Glutamatergic neuron (in vitro differentiated cells): ENCODE measurements around the gene PPCS. TPM values are rescaled to one million over a fixed set of nuclear protein-coding genes. Genes with fewer than 3 reads are reported as not detected.
"Not testable (repeated sequence)": the region's sequence is repeated elsewhere in the genome, so short reads cannot be mapped to it uniquely, and the experiment has no call there.

Experiments used
- DNase-seq: peaks from one replicate; pipeline ENCODE4 v3.0.0; 2022
- H3K27ac Mint-ChIP-seq: one replicate; pipeline ENCODE4 v1.8.0; 2020; ENCODE audit warnings: mild to moderate bottlenecking, mixed read lengths, inconsistent platforms; ENCODE audit not compliant: unreplicated experiment
- H3K27me3 Mint-ChIP-seq: one replicate; pipeline ENCODE4 v1.8.0; 2020; ENCODE audit warnings: mild to moderate bottlenecking, moderate library complexity, mixed read lengths, inconsistent platforms; ENCODE audit not compliant: unreplicated experiment
- H3K36me3 Mint-ChIP-seq: one replicate; pipeline ENCODE4 v1.8.0; 2020; ENCODE audit warnings: mild to moderate bottlenecking, mixed read lengths, inconsistent platforms; ENCODE audit not compliant: unreplicated experiment
- H3K4me1 Mint-ChIP-seq: one replicate; pipeline ENCODE4 v1.8.0; 2020; ENCODE audit warnings: mild to moderate bottlenecking, low read depth, mixed read lengths, inconsistent platforms; ENCODE audit not compliant: unreplicated experiment
- H3K4me3 Mint-ChIP-seq: one replicate; pipeline ENCODE4 v1.8.0; 2020; ENCODE audit warnings: mild to moderate bottlenecking, mixed read lengths, inconsistent platforms; ENCODE audit not compliant: unreplicated experiment
- H3K9me3 Mint-ChIP-seq: one replicate; pipeline ENCODE4 v1.8.0; 2020; ENCODE audit warnings: mild to moderate bottlenecking, moderate library complexity, mixed read lengths, inconsistent platforms; ENCODE audit not compliant: unreplicated experiment
- CTCF ChIP-seq: fragments of 200-600 bp; sonication (generic); IDR thresholded peaks from one replicate; pipeline ENCODE4 v1.5.0; 2021; ENCODE audit not compliant: partially characterized antibody, unreplicated experiment
- total RNA-seq: library from RNA; stranded (reverse); fragmentation: NEBNext Ultra II Directional; extraction: Animal tissue kit (Norgen Biotek cat#: 25700); gene quantifications from one replicate; pipeline ENCODE4 v1.2.1, GENCODE V29; 2021; ENCODE audit not compliant: unreplicated experiment

Gene PPCS
- total RNA-seq, 1 donor from 2014 or later: 25.4 TPM

- no peaks in the 10 kb centered on the region for H3K9me3 Mint-ChIP-seq
- DNase-seq: no peak
- H3K27me3 Mint-ChIP-seq: no peaks in the 10 kb centered on the region
- no peak overlapping the region for H3K4me3 Mint-ChIP-seq
- no peaks in the 10 kb centered on the region for H3K36me3 Mint-ChIP-seq
- H3K4me1 Mint-ChIP-seq: no peaks in the 10 kb centered on the region
- no peak overlapping the region for H3K27ac Mint-ChIP-seq
- no peak for TF ChIP-seq CTCF
Measured at GRCh38 chr1:42469727-42470126, 13.4 kb downstream of the PPCS start.

- H3K27me3 Mint-ChIP-seq: no peaks in the 10 kb centered on the region
- no peak overlapping the region for H3K27ac Mint-ChIP-seq
- peaks cover 5% of the 10 kb centered on the region for H3K9me3 Mint-ChIP-seq
- peaks cover 6% of the 10 kb centered on the region for H3K4me1 Mint-ChIP-seq
- DNase-seq: no peak
- H3K36me3 Mint-ChIP-seq: no peaks in the 10 kb centered on the region
- no peak overlapping the region for H3K4me3 Mint-ChIP-seq
- TF ChIP-seq CTCF: no peak
Measured at GRCh38 chr1:42476605-42477004, 20.3 kb downstream of the PPCS start.

DNA sequence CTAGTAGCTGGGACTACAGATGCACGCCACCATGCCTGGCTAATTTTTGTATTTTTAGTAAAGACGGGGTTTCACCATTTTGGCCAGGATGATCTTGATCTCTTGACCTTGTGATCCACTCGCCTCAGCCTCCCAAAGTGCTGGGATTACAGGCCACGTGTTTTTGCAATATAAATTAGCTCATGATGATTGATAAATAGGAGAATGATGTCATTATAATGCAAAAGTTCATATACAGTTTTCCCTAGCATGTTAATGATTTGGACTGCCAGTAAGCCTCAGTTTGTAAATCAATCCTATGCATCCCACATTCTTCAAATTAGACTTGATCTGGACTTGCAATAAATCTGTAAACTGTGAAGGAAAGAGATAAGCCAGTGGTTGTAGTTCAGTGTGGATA lies 21.0 kb downstream of the PPCS start:
- H3K27me3 Mint-ChIP-seq, H3K36me3 Mint-ChIP-seq, H3K27ac Mint-ChIP-seq, H3K4me3 Mint-ChIP-seq, H3K9me3 Mint-ChIP-seq, H3K4me1 Mint-ChIP-seq, DNase-seq: not testable (repeated sequence)

DNA sequence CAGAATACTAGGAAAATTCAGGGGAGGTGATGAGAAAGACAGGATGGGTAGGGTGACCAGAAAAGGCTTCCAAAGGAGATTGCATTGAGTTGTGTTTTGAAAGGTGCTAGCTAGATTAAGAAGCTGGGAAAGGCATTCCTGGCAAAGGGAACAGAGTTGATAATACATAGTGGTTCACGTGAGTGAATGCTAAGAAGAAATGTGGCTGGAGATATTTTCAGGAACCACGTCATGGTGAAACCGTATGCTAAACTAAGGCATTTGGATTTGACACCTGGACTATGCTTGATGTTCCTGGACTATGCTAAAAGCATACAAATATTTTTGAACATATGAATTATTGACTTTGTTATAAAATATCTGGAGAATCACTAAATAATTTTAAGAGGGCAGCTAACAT lies 21.4 kb downstream of the PPCS start:
- no peak for TF ChIP-seq CTCF
- H3K27me3 Mint-ChIP-seq: no peaks in the 10 kb centered on the region
- H3K4me3 Mint-ChIP-seq: no peak overlapping the region
- DNase-seq: no peak
- peaks cover 5% of the 10 kb centered on the region for H3K9me3 Mint-ChIP-seq
- no peaks in the 10 kb centered on the region for H3K36me3 Mint-ChIP-seq
- peaks cover 6% of the 10 kb centered on the region for H3K4me1 Mint-ChIP-seq
- no peak overlapping the region for H3K27ac Mint-ChIP-seq

GRCh38 chr1:42479621-42480020 lies 23.3 kb downstream of the PPCS start:
- TF ChIP-seq CTCF: peak; percentile 40
- peaks cover 1% of the 10 kb centered on the region for H3K27me3 Mint-ChIP-seq
- no peaks in the 10 kb centered on the region for H3K36me3 Mint-ChIP-seq
- peak; percentile 55 for DNase-seq
- peak overlapping the region; percentile 67 for H3K27ac Mint-ChIP-seq
- peaks cover 5% of the 10 kb centered on the region for H3K9me3 Mint-ChIP-seq
- H3K4me1 Mint-ChIP-seq: peaks cover 6% of the 10 kb centered on the region
- H3K4me3 Mint-ChIP-seq: peak overlapping the region; percentile 53

DNA sequence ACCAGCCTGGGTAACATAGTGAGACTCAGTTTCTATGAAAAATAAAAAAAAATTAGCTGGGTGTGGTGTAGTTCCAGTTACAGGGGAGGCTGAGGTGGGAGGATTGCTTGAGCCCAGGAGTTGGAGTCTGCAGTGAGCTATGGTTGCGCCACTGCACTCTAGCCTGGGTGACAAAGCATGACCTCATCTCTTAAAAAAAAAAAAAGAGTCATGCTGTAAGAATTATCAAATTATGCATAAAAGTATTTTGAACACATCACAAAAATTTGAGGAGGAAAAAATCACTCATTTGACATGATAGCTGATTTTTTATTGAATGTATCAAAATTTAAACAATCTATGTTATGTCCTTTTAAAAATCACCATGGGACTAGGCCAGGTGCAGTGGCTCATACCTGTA lies 24.6 kb downstream of the PPCS start:
- TF ChIP-seq CTCF: no peak
- H3K4me1 Mint-ChIP-seq: peaks cover 6% of the 10 kb centered on the region
- DNase-seq: no peak
- no peaks in the 10 kb centered on the region for H3K36me3 Mint-ChIP-seq
- H3K9me3 Mint-ChIP-seq: peaks cover 5% of the 10 kb centered on the region
- H3K27me3 Mint-ChIP-seq: peaks cover 1% of the 10 kb centered on the region
- no peak overlapping the region for H3K4me3 Mint-ChIP-seq
- H3K27ac Mint-ChIP-seq: peak overlapping the region; percentile 28
